NK-92 (cell line): Measurements from ENCODE around the gene BCL2L12.
"Not testable (repeated sequence)": the region's sequence is repeated elsewhere in the genome, so short reads cannot be mapped to it uniquely, and the experiment has no call there.

Experiments used
- DNase-seq: peaks from one replicate; lab custom pipeline; 2025; ENCODE audit not compliant: unreplicated experiment; lab: John Stamatoyannopoulos, UW

Gene BCL2L12

DNA sequence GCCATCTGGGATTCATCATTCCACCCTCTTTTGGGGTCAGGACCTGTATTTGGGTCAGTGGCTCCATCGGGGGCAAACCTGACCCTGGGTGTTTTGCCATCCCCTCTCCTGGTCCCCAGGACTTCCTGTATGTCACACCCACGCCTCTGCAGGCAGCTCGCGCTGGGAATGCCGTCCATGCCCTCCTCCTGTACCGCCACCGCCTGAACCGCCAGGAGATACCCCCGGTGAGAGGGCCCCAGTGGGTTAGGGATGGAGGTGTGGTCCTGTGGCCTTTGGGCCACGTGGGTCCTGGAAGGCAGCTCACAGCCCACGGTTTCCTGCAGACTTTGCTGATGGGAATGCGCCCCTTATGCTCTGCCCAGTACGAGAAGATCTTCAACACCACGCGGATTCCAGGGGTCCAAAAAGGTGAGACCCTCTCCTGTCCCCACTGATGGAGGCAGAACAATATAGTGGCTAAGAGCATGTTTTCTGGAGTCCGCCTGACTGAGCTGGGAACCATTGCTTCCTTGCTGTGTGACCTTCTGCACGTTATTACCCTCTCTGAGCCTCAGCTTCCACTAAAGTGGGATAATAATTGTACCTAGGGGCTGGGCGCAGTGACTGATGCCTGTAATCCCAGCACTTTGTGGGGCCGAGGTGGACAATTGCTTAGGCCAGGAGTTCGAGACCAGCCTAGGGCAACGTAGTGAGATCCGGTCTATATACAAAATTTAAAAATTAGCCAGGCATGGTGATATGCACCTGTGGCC is 39.3 kb downstream of the BCL2L12 start:
- DNase-seq, result no peak

DNA sequence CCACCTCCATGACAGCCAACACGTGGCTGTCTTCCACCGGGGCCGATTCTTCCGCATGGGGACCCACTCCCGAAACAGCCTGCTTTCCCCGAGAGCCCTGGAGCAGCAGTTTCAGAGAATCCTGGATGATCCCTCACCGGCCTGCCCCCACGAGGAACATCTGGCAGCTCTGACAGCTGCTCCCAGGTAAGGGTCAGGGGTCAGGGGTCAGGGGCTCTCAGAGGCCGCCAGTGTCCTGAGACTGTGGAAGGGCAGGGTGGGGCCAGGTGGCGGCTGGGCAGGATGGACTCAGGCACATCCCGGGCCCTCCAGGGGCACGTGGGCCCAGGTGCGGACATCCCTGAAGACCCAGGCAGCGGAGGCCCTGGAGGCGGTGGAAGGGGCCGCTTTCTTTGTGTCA is 40.2 kb downstream of the BCL2L12 start:
- no peak for DNase-seq

DNA sequence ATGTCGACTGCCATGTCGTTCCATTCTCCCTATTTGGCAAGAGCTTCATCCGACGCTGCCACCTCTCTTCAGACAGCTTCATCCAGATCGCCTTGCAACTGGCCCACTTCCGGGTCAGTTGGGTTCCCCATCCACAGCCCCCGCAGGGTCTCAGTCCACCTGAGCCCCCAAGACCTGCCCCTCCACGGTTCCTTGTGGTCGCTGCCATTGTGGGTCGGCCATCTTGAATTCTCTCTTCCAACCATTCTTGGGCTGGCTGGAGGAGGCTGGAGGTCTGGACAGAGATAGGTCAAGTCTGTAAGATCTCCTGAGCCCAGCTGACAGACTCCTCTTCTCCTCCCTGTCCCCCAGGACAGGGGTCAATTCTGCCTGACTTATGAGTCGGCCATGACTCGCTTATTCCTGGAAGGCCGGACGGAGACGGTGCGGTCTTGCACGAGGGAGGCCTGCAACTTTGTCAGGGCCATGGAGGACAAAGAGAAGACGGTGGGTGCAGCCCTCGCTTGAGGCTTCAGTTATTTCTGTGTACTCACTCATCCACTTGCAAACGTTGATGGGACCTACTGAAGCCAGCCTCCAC is 44.7 kb downstream of the BCL2L12 start:
- DNase-seq, result no peak

DNA sequence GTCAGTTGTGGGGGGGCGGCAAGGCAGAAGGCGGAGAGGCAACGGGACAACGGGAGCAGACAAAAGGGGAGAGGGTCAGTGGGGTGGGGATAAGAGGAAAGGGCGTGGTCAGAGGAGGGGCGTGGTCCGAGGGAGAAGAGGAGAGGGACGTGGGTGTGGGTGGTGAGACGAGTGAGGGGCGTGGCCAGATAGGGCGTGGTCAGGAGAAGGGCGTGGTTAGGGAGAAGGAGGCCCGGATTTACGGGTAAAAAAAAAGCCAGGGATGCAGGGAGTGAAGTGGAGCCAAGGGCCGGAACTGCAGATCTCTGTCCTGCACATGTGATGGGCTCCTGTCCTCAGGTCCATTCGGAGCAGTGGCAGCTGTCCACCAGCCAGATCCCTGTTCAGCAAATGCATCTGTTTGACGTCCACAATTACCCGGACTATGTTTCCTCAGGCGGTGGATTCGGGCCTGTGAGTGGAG is 46.7 kb downstream of the BCL2L12 start:
- no peak for DNase-seq

DNA sequence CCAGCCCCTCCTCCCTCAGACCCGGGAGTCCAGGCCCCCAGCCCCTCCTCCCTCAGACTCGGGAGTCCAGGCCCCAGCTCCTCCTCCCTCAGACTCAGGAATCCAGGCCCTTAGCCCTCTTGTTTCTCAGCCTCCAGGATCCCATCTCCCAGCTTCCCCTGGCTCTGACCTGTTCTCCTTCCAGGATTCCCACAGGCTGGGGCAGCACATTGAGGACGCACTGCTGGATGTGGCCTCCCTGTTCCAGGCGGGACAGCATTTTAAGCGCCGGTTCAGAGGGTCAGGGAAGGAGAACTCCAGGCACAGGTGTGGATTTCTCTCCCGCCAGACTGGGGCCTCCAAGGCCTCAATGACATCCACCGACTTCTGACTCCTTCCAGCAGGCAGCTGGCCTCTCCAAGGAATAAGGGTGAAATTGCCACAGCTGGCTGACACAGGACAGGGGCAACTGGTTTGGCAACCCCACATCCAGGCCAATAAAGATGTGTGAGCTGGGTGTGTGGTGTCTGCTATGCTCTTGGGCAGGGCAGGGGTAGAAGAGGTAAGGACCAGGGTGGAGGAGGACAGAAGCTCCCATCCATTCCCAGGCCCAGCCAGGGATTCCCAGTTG is 47.6 kb downstream of the BCL2L12 start:
- DNase-seq, result no peak

DNA sequence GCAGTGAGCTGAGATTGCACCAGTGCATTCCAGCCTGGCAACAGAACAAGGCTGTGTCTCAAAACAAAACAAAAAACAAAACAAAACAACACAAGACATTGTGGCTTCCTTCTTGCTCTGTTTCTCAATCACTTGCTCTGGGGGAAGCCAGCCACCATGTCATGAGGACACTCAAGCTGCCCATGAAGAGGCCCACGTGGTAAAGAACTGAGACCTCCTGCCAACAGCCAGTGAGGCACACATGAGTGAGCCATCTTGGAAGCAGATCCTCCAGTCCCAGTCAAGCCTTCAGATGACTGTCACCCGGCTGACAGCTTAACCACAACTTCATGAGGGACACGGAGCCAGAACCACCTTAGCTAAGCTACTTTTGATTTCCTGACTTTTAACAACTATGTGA is 50.4 kb downstream of the BCL2L12 start:
- DNase-seq, result no peak

DNA sequence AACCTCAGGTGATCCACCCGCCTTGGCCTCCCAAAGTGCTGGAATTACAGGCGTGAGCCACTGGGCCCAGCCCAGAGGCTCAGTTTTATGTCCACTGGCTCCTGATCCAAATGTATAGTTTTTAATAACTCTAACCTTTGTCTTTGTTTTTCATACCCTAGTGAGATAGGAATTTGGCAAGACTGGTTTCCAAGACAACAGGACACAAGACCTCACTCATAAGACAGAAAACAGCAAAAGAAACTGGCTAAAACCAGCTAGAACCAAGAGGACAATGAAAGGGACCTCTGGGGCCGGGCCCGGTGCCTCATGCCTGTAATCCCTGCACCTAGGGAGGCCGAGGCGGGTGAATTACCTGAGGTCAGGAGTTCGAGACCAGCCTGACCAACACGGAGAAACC is 52.8 kb downstream of the BCL2L12 start:
- no peak for DNase-seq

DNA sequence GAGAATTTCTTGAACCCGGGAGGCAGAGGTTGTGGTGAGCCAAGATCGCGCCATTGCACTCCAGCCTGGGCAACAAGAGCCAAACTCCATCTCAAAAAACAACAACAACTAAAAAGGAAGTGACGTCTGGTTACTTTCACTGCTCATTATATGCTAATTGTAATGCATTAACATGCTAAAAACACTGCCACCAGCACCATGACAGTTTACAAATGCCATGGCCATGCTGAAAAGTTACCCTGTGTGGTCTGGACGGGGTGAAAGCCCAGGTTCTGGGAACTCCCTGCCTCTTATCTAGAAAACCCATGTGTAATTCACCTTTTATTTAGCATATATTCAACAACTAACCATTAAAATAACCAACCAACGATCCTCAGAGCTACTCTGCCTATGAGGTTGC is 53.3 kb downstream of the BCL2L12 start:
- DNase-seq, result no peak

DNA sequence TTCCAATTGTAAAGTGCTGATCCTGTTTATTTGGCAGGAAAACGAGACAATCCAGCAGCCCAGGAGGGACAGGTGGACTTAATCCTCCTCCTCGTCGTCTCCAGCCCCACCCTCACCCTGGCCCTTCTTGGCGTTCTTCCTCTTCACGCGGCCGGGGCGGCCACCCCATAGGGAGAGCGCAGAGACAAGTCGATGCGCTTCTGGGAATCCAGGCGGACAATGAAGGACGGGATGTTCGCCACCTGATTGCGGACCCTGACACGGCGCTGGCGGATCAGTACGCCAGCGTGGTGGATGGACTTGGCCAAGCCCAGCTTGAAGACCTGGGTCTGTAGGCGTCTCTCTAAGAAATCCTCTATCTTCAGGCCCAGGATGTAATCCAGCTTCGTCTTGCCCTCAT is 53.7 kb downstream of the BCL2L12 start:
- not testable (repeated sequence) for DNase-seq
